K562 (cell line): ENCODE results near the gene CCDC137. TPM values are rescaled to one million over a fixed set of nuclear protein-coding genes. Genes with fewer than 3 reads are reported as not detected.
A peak's percentile ranks its signal among the peaks of the same experiment; 100 is the strongest.

Experiments used
- BDP1 ChIP-seq: IDR thresholded peaks from 3 replicates; pipeline ENCODE4 v1.6.1; 2011; ENCODE audit not compliant: insufficient read length, insufficient read depth
- CBX2 ChIP-seq: fragments of 200-600 bp; sonication (generic); IDR thresholded peaks from one replicate; pipeline ENCODE4 v1.6.1; 2012; ENCODE audit warnings: mild to moderate bottlenecking, low read length, inconsistent platforms; ENCODE audit not compliant: insufficient read depth, poor library complexity, severe bottlenecking
- GABPA ChIP-seq: fragments of 200-800 bp; sonication (Bioruptor generic); conservative IDR thresholded peaks from 2 replicates; pipeline ENCODE4 v1.6.1; 2016; ENCODE audit warnings: low read depth, missing genetic modification characterization, missing compliant biosample characterization
- ILF3 ChIP-seq: fragments of 450-650 bp; IDR thresholded peaks from 2 replicates; pipeline ENCODE4 v1.6.1; 2018; ENCODE audit warnings: antibody characterized with exemption, mild to moderate bottlenecking, moderate library complexity, borderline replicate concordance
- NFE2 ChIP-seq: IDR thresholded peaks from 2 replicates; pipeline ENCODE4 v1.6.1; 2014; ENCODE audit warnings: antibody characterized with exemption, low read depth
- XRCC4 ChIP-seq: IDR thresholded peaks from one replicate; pipeline ENCODE4 v1.6.1; 2011; ENCODE audit not compliant: insufficient read depth, insufficient read length; ENCODE audit errors: extremely low read depth
- ZNF408 ChIP-seq: fragments of 250-450 bp; sonication (Bioruptor Pico); IDR thresholded peaks from 2 replicates; pipeline ENCODE4 v1.4.0; 2020; ENCODE audit warnings: low read depth, mild to moderate bottlenecking, moderate library complexity
- ZNF586 ChIP-seq: fragments of 450-650 bp; formaldehyde crosslinking; conservative IDR thresholded peaks from 2 replicates; pipeline ENCODE4 v1.4.0; 2020; ENCODE audit warnings: mild to moderate bottlenecking, moderate library complexity
- polyA plus RNA-seq, 8 experiments: library from polyadenylated mRNA; depleted of rRNA in 4 of 8; stranded (reverse) in 5 of 8; unstranded in 3 of 8; fragments of >200 nt; fragmentation: Nextera tagmentation in 2 of 8; fragmentation: Illumina TruSeq in 1 of 8; extraction: Ambion mirVana in 2 of 8; extraction: Trizol in 1 of 8; gene quantifications; 2 replicates each; pipeline versions ENCODE4 v1.2.1 to v1.2.3, GENCODE V29; 2011 to 2014; ENCODE audit warnings: inconsistent platforms in 1 of 8, missing spikeins in 1 of 8
- total RNA-seq, 7 experiments: library from RNA; depleted of rRNA in 6 of 7; stranded (reverse); fragments of >200 nt in 6 of 7; fragmentation: Illumina TruSeq in 2 of 7; extraction: Trizol in 2 of 7; gene quantifications; 2 replicates each; pipeline versions ENCODE4 v1.2.1 to v1.2.3, GENCODE V29; 2011 to 2021; ENCODE audit warnings: low replicate concordance in 1 of 7
- TF ChIP-seq, protein P1 (sequence below): fragments of 450-650 bp; formaldehyde crosslinking; IDR thresholded peaks from 2 replicates; pipeline ENCODE4 v1.4.0; 2022; ENCODE audit warnings: missing genetic modification characterization
- TF ChIP-seq, protein P2 (sequence below): fragments of 450-650 bp; formaldehyde crosslinking; IDR thresholded peaks from 2 replicates; pipeline ENCODE4 v1.4.0; 2022; ENCODE audit warnings: missing genetic modification characterization
- TF ChIP-seq, protein P3 (sequence below), 2 experiments: fragments of 450-650 bp in 1 of 2; sonication (generic) in 1 of 2; formaldehyde crosslinking; conservative IDR thresholded peaks; 2 replicates each; pipeline versions ENCODE4 v1.4.0 to v1.8.1; 2020 to 2022; ENCODE audit warnings: mild to moderate bottlenecking in 1 of 2, missing genetic modification reagents in 1 of 2
- TF ChIP-seq, protein P4 (sequence below), 2 experiments: fragments of 450-650 bp; conservative IDR thresholded peaks; 2 replicates each; pipeline ENCODE4 v1.6.1; 2017; ENCODE audit warnings: mild to moderate bottlenecking in 2 of 2, moderate library complexity in 2 of 2
- TF ChIP-seq, protein P5 (sequence below): sonication (generic); IDR thresholded peaks from 2 replicates; pipeline ENCODE4 v1.6.1; 2016
- TF ChIP-seq, protein P6 (sequence below): fragments of 150-350 bp; IDR thresholded peaks from 2 replicates; pipeline ENCODE4 v1.6.1; 2014; ENCODE audit warnings: low read depth, mild to moderate bottlenecking, low read length, borderline replicate concordance

The CCDC137 gene
- total and polyA plus RNA-seq, 9 of the 15 experiments (the other 6 are each of a cell fraction or from before 2014, with no cell fraction given), result 2.3 to 68.1 (median 38.3) TPM

DNA sequence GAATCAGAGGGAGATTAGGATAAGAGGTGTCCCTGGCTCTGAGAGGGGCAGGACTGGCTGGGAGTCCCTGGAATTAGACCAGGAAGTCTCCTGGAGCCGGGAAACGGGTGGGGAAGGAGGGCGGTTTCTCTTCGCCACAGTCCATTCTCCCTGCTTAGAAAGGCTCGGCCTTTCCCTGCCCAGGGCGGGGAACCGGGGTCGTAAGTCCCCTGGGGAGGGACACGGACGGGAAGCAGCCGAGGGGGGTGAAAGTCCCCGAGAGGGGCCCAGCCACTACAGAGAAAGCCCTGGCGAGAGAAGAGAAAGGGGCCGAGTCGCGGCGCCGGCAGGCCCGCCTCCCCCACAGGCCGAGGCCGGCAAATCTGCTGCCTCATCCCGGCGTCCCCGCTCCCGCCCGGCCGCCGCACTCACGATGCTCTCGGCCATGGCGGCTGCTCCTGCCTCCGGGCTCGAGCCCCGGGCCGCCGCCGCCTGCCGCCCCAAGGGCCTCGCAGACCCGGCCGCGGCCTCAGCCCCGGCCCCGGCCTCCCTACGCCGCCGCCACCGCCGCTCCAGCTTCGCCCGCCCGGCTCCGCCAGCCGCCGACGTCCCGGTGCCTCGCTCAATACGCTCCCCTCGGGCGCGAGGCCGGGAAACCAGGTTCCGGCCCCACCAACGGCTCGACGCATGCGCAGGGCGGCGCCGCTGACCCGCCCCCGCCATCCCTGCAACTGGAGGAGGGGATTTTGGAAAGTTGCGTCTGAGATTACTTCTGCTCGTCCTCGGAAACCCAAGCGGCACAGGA, 29.8 kb upstream of the CCDC137 start, which contains the start of the genes NPLOC4 and TSPAN10 (continued):
- TF ChIP-seq, protein P1, sequence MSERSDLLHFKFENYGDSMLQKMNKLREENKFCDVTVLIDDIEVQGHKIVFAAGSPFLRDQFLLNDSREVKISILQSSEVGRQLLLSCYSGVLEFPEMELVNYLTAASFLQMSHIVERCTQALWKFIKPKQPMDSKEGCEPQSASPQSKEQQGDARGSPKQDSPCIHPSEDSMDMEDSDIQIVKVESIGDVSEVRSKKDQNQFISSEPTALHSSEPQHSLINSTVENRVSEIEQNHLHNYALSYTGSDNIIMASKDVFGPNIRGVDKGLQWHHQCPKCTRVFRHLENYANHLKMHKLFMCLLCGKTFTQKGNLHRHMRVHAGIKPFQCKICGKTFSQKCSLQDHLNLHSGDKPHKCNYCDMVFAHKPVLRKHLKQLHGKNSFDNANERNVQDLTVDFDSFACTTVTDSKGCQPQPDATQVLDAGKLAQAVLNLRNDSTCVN (CRISPR knock-in tag), result 0 out of 2 replicates have a peak, but pooled peaks have one; percentile 71
- TF ChIP-seq ILF3 (0 out of 2 replicates have a peak, but pooled peaks have one; percentile 52), BDP1 (no peak), ZNF408 (CRISPR knock-in tag) (no peak), GABPA (tag) (peak; percentile 94), XRCC4 (no peak), NFE2 (peak; percentile 87), ZNF586 (CRISPR knock-in tag) (no peak), CBX2 (no peak)
- TF ChIP-seq, protein P2, sequence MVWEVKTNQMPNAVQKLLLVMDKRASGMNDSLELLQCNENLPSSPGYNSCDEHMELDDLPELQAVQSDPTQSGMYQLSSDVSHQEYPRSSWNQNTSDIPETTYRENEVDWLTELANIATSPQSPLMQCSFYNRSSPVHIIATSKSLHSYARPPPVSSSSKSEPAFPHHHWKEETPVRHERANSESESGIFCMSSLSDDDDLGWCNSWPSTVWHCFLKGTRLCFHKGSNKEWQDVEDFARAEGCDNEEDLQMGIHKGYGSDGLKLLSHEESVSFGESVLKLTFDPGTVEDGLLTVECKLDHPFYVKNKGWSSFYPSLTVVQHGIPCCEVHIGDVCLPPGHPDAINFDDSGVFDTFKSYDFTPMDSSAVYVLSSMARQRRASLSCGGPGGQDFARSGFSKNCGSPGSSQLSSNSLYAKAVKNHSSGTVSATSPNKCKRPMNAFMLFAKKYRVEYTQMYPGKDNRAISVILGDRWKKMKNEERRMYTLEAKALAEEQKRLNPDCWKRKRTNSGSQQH (CRISPR knock-in tag), result no peak
- TF ChIP-seq, protein P3, sequence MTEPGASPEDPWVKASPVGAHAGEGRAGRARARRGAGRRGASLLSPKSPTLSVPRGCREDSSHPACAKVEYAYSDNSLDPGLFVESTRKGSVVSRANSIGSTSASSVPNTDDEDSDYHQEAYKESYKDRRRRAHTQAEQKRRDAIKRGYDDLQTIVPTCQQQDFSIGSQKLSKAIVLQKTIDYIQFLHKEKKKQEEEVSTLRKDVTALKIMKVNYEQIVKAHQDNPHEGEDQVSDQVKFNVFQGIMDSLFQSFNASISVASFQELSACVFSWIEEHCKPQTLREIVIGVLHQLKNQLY (CRISPR knock-in tag; conservative IDR thresholded peaks at IDR 0.05), result no peak
- TF ChIP-seq, protein P4, sequence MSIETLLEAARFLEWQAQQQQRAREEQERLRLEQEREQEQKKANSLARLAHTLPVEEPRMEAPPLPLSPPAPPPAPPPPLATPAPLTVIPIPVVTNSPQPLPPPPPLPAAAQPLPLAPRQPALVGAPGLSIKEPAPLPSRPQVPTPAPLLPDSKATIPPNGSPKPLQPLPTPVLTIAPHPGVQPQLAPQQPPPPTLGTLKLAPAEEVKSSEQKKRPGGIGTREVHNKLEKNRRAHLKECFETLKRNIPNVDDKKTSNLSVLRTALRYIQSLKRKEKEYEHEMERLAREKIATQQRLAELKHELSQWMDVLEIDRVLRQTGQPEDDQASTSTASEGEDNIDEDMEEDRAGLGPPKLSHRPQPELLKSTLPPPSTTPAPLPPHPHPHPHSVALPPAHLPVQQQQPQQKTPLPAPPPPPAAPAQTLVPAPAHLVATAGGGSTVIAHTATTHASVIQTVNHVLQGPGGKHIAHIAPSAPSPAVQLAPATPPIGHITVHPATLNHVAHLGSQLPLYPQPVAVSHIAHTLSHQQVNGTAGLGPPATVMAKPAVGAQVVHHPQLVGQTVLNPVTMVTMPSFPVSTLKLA (conservative IDR thresholded peaks at IDR 0.05), result peak in 1 of 2 experiments; percentile 63; a peak in 1 of 4 replicates
- TF ChIP-seq, protein P5, sequence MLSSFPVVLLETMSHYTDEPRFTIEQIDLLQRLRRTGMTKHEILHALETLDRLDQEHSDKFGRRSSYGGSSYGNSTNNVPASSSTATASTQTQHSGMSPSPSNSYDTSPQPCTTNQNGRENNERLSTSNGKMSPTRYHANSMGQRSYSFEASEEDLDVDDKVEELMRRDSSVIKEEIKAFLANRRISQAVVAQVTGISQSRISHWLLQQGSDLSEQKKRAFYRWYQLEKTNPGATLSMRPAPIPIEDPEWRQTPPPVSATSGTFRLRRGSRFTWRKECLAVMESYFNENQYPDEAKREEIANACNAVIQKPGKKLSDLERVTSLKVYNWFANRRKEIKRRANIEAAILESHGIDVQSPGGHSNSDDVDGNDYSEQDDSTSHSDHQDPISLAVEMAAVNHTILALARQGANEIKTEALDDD, result no peak
- TF ChIP-seq, protein P6, sequence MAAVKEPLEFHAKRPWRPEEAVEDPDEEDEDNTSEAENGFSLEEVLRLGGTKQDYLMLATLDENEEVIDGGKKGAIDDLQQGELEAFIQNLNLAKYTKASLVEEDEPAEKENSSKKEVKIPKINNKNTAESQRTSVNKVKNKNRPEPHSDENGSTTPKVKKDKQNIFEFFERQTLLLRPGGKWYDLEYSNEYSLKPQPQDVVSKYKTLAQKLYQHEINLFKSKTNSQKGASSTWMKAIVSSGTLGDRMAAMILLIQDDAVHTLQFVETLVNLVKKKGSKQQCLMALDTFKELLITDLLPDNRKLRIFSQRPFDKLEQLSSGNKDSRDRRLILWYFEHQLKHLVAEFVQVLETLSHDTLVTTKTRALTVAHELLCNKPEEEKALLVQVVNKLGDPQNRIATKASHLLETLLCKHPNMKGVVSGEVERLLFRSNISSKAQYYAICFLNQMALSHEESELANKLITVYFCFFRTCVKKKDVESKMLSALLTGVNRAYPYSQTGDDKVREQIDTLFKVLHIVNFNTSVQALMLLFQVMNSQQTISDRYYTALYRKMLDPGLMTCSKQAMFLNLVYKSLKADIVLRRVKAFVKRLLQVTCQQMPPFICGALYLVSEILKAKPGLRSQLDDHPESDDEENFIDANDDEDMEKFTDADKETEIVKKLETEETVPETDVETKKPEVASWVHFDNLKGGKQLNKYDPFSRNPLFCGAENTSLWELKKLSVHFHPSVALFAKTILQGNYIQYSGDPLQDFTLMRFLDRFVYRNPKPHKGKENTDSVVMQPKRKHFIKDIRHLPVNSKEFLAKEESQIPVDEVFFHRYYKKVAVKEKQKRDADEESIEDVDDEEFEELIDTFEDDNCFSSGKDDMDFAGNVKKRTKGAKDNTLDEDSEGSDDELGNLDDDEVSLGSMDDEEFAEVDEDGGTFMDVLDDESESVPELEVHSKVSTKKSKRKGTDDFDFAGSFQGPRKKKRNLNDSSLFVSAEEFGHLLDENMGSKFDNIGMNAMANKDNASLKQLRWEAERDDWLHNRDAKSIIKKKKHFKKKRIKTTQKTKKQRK, result no peak
